ENCODE measurements around the gene FGR.

GRCh38 chr1:27597516-27598294 lies 37.3 kb downstream of the FGR start:
- TF ChIP-seq CTCF (conservative IDR thresholded peaks at IDR 0.05) (no peak), ZFX (IDR thresholded peaks at IDR 0.05) (no peak)
